Measurements from ENCODE around the gene FAM241A. TPM values are rescaled to one million over a fixed set of nuclear protein-coding genes. Genes with fewer than 3 reads are reported as not detected.
A peak's percentile ranks its signal among the peaks of the same experiment; 100 is the strongest.

The FAM241A gene
- total and polyA plus RNA-seq, 2 of the 13 experiments (the other 11 are each of a cell fraction or from before 2014, with no cell fraction given) = 0.61 to 0.69 TPM

- TF ChIP-seq ZBTB40 (IDR thresholded peaks at IDR 0.05) = 0 out of 2 replicates have a peak, but pooled peaks have one; percentile 8
- no peak; the same call in 1 of the 2 replicates for TF ChIP-seq ZBTB40 (CRISPR knock-in tag; IDR thresholded peaks at IDR 0.05)
- no peak for TF ChIP-seq HHEX (CRISPR knock-in tag; IDR thresholded peaks at IDR 0.05)
- no peak for TF ChIP-seq ZNF432 (CRISPR knock-in tag; IDR thresholded peaks at IDR 0.05; ENCODE audit: borderline replicate concordance)
- no peak for TF ChIP-seq ZFY (CRISPR knock-in tag; IDR thresholded peaks at IDR 0.05)
- peak; percentile 92 for TF ChIP-seq PAXIP1 (CRISPR knock-in tag; conservative IDR thresholded peaks at IDR 0.05)
- TF ChIP-seq TCF12 (IDR thresholded peaks at IDR 0.05) = no peak
- TF ChIP-seq TCF12 (CRISPR knock-in tag; IDR thresholded peaks at IDR 0.05) = no peak; the same call in 1 of the 2 replicates
- TF ChIP-seq ZKSCAN5 (CRISPR knock-in tag; IDR thresholded peaks at IDR 0.05) = no peak
- TF ChIP-seq MLLT10 (CRISPR knock-in tag; IDR thresholded peaks at IDR 0.05) = no peak
- TF ChIP-seq IKZF5 (CRISPR knock-in tag; IDR thresholded peaks at IDR 0.05) = peak; percentile 72
- TF ChIP-seq JARID2 (CRISPR knock-in tag; IDR thresholded peaks at IDR 0.05; ENCODE audit: insufficient replicate concordance) = peak; percentile 27
- no peak; the same call in 1 of the 2 replicates for TF ChIP-seq THAP8 (CRISPR knock-in tag; IDR thresholded peaks at IDR 0.05; ENCODE audit: borderline replicate concordance)
- no peak for TF ChIP-seq ZNF205 (CRISPR knock-in tag; IDR thresholded peaks at IDR 0.05)
- no peak for TF ChIP-seq ZNF30 (CRISPR knock-in tag; IDR thresholded peaks at IDR 0.05)
Observed at GRCh38 chr4:112230879-112231778, 85.9 kb downstream of the FAM241A start (continued).

Measured in HepG2 (cell line).